SK-N-MC (cell line): ENCODE measurements around the gene PGAM1.

ENCODE experiments used
- EZH2 ChIP-seq: fragments of 200-600 bp; sonication (generic); IDR thresholded peaks from one replicate; pipeline ENCODE4 v1.6.1; 2017; ENCODE audit warnings: antibody characterized with exemption
- POLR2AphosphoS5 ChIP-seq: IDR thresholded peaks from 2 replicates; pipeline ENCODE4 v1.6.1; 2012; ENCODE audit warnings: mild to moderate bottlenecking, low read depth, low read length, borderline replicate concordance

DNA sequence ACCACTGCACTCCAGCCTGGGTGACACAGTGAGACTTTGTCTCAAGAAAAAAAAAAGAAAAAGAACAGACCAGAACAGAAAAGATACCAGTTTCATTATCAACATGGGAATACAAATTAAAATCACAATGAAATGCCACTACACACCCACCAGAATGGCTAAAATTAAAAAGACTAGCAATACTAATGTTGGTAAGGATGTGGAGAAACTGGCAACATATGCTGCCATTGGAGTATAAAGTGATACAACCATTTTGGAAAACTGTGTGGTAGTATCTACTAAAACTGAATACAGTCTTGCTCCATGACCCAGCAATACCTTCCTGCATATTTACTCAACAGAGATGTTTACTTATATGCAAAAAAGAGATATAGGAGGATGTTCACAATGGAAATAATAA, 21.9 kb upstream of the PGAM1 start:
- TF ChIP-seq POLR2AphosphoS5, result no peak
- TF ChIP-seq EZH2, result no peak
